Panc1 (cell line): ENCODE results near the gene KRTAP1-3. TPM values are rescaled to one million over a fixed set of nuclear protein-coding genes. Genes with fewer than 3 reads are reported as not detected.

ENCODE experiments used
- ATAC-seq: fragments of 200-7000 bp; cut with Tn5 transposase; 2 replicates; pipeline ENCODE4 v1.9.1; 2020; ENCODE audit warnings: mild to moderate bottlenecking, moderate library complexity
- BruUV-seq: library from RNA; stranded (reverse); fragments of 400-500 nt; replicated peaks from 2 replicates; lab custom pipeline; 2021; lab: Mats Ljungman, UMichigan
- CTCF ChIA-PET: fragments of 300-600 bp; sonication (Branson Sonifier 250); formaldehyde crosslinking; loops from one replicate; lab custom pipeline; 2022; ENCODE audit warnings: antibody characterized with exemption; lab: Charles Lee
- POLR2A ChIA-PET: fragments of 300-600 bp; sonication (Branson Sonifier 250); formaldehyde crosslinking; loops from one replicate; lab custom pipeline; 2022; ENCODE audit warnings: antibody characterized with exemption; lab: Charles Lee
- DNase-seq: peaks from one replicate; pipeline ENCODE4 v3.0.0-alpha.2; 2010; ENCODE audit warnings: low read depth, low spot score
- H3K27ac ChIP-seq: 2 replicates; pipeline ENCODE4 v1.5.1; 2011; ENCODE audit warnings: mild to moderate bottlenecking, low read length, inconsistent platforms
- H3K27me3 ChIP-seq: fragments of 200-500 bp; sonication (Bioruptor generic); 2 replicates; pipeline ENCODE4 v1.6.0; 2014; ENCODE audit warnings: low read length, inconsistent platforms; ENCODE audit not compliant: control insufficient read depth, insufficient read depth
- H3K36me3 ChIP-seq: fragments of 200-500 bp; sonication (Bioruptor generic); 2 replicates; pipeline ENCODE4 v1.5.1; 2014; ENCODE audit warnings: inconsistent platforms, mild to moderate bottlenecking, low read length, moderate library complexity; ENCODE audit not compliant: control insufficient read depth, insufficient read depth
- H3K4me1 ChIP-seq: 2 replicates; pipeline ENCODE4 v1.5.1; 2011; ENCODE audit warnings: inconsistent platforms, mild to moderate bottlenecking, low read length, moderate library complexity; ENCODE audit not compliant: control insufficient read depth, insufficient read depth
- H3K4me3 ChIP-seq, 2 experiments: 2 replicates each; pipeline ENCODE4 v1.5.1; 2011 to 2012; ENCODE audit warnings: low read depth in 2 of 2, low read length in 2 of 2, mild to moderate bottlenecking in 2 of 2, inconsistent platforms in 1 of 2, moderate library complexity in 1 of 2
- H3K9me3 ChIP-seq: fragments of 200-500 bp; sonication (Bioruptor generic); 2 replicates; pipeline ENCODE4 v1.5.1; 2014; ENCODE audit warnings: low read depth, mild to moderate bottlenecking, inconsistent platforms, low read length, moderate library complexity; ENCODE audit not compliant: control insufficient read depth, insufficient read depth
- CTCF ChIP-seq: fragments of 450-650 bp; IDR thresholded peaks from 2 replicates; pipeline ENCODE4 v1.5.1; 2017; ENCODE audit warnings: mild to moderate bottlenecking
- POLR2AphosphoS5 ChIP-seq: IDR thresholded peaks from 2 replicates; pipeline ENCODE4 v1.6.1; 2012; ENCODE audit warnings: mild to moderate bottlenecking, low read depth, low read length, moderate library complexity
- SIN3A ChIP-seq: IDR thresholded peaks from 2 replicates; pipeline ENCODE4 v1.6.1; 2012; ENCODE audit warnings: low read depth, mild to moderate bottlenecking, low read length, moderate library complexity, borderline replicate concordance; ENCODE audit not compliant: insufficient read depth
- TCF7L2 ChIP-seq: IDR thresholded peaks from 2 replicates; pipeline ENCODE4 v1.6.1; 2011; ENCODE audit warnings: mild to moderate bottlenecking, low read depth, low read length, inconsistent platforms
- in situ Hi-C: cut with HindIII; loops from 2 replicates; pipeline ENCODE4 v1.10.0; 2016; ENCODE audit warnings: low sequenced_read_pairs, low pct_unique_long_range_greater_than_20kb
- intact Hi-C: fragments of 100-400 bp; cut with micrococcal nuclease; formaldehyde crosslinking; loops from one replicate; pipeline ENCODE4 v1.10.0; 2022; ENCODE audit not compliant: unreplicated experiment
- total RNA-seq: library from RNA; stranded (reverse); gene quantifications from one replicate; pipeline ENCODE4 v1.2.1, GENCODE V29; 2021; ENCODE audit not compliant: unreplicated experiment
- TF ChIP-seq, protein P1 (sequence below), 2 experiments: IDR thresholded peaks; 2 replicates each; pipeline ENCODE4 v1.6.1; 2011 to 2012; ENCODE audit warnings: low read depth in 2 of 2, control low read depth in 1 of 2, low read length in 1 of 2, mild to moderate bottlenecking in 1 of 2, moderate library complexity in 1 of 2; ENCODE audit not compliant: insufficient read depth in 1 of 2

KRTAP1-3 gene
- total RNA-seq, 1 experiment from 2014 or later: not detected

- Histone ChIP-seq H3K4me3 (no peak overlapping the region), H3K36me3 (no peaks in the 10 kb centered on the region), H3K4me1 (no peaks in the 10 kb centered on the region), H3K27me3 (0 out of 2 replicates have a peak, but pooled peaks cover 2% of the 10 kb centered on the region), H3K27ac (no peak overlapping the region), H3K9me3 (no peaks in the 10 kb centered on the region)
- in situ Hi-C loops: no loop called here
- DNase-seq (no peak), ATAC-seq (no peak)
- no TSS peak for BruUV-seq
- intact Hi-C loops: no loop called here
- TF ChIP-seq POLR2AphosphoS5 (no peak), CTCF (no peak), TCF7L2 (no peak), SIN3A (no peak)
- TF ChIP-seq, protein P1, sequence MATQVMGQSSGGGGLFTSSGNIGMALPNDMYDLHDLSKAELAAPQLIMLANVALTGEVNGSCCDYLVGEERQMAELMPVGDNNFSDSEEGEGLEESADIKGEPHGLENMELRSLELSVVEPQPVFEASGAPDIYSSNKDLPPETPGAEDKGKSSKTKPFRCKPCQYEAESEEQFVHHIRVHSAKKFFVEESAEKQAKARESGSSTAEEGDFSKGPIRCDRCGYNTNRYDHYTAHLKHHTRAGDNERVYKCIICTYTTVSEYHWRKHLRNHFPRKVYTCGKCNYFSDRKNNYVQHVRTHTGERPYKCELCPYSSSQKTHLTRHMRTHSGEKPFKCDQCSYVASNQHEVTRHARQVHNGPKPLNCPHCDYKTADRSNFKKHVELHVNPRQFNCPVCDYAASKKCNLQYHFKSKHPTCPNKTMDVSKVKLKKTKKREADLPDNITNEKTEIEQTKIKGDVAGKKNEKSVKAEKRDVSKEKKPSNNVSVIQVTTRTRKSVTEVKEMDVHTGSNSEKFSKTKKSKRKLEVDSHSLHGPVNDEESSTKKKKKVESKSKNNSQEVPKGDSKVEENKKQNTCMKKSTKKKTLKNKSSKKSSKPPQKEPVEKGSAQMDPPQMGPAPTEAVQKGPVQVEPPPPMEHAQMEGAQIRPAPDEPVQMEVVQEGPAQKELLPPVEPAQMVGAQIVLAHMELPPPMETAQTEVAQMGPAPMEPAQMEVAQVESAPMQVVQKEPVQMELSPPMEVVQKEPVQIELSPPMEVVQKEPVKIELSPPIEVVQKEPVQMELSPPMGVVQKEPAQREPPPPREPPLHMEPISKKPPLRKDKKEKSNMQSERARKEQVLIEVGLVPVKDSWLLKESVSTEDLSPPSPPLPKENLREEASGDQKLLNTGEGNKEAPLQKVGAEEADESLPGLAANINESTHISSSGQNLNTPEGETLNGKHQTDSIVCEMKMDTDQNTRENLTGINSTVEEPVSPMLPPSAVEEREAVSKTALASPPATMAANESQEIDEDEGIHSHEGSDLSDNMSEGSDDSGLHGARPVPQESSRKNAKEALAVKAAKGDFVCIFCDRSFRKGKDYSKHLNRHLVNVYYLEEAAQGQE (IDR thresholded peaks at IDR 0.05; ENCODE audit: insufficient read depth in 1 of 2, low read depth in 2 of 2, low read length in 1 of 2): no peak
- ChIA-PET POLR2A (no interaction called here), CTCF (no interaction called here)
Observed at GRCh38 chr17:41076788-41077187, 42.1 kb upstream of the KRTAP1-3 start.

GRCh38 chr17:41073676-41074075, 39.0 kb upstream of the KRTAP1-3 start:
- Histone ChIP-seq H3K27ac (no peak overlapping the region), H3K36me3 (no peaks in the 10 kb centered on the region), H3K4me1 (no peaks in the 10 kb centered on the region), H3K9me3 (no peaks in the 10 kb centered on the region), H3K4me3 (no peak overlapping the region), H3K27me3 (0 out of 2 replicates have a peak, but pooled peaks cover 2% of the 10 kb centered on the region)
- BruUV-seq: no TSS peak
- CTCF ChIA-PET: interaction anchor here (0.5 kb wide), 1 partner anchor 9 kb away, joined by 3 read pairs; no protein-coding TSS in a partner anchor
- no peak for DNase-seq
- intact Hi-C loops: no loop called here
- in situ Hi-C loops: no loop called here
- POLR2A ChIA-PET: no interaction called here
- TF ChIP-seq SIN3A (no peak), TCF7L2 (no peak)
- TF ChIP-seq, protein P1 (IDR thresholded peaks at IDR 0.05; ENCODE audit: insufficient read depth in 1 of 2, low read depth in 2 of 2, low read length in 1 of 2): no peak
- ATAC-seq: no peak
